ENCODE results near the gene TGM5.
A peak's percentile ranks its signal among the peaks of the same experiment; 100 is the strongest.
"Not testable (repeated sequence)": the region's sequence is repeated elsewhere in the genome, so short reads cannot be mapped to it uniquely, and the experiment has no call there.

Gene TGM5

GRCh38 chr15:43275740-43276562 is 9.2 kb upstream of the TGM5 start:
- DNase-seq (ENCODE audit: low read depth): no peak

- DNase-seq (ENCODE audit: low read depth): no peak
Measured at GRCh38 chr15:43274136-43274535, 7.4 kb upstream of the TGM5 start.

GRCh38 chr15:43273243-43273642 is 6.5 kb upstream of the TGM5 start:
- DNase-seq (ENCODE audit: low read depth): no peak

- DNase-seq (ENCODE audit: low read depth): not testable (repeated sequence)
Measured at GRCh38 chr15:43271908-43272307, 5.2 kb upstream of the TGM5 start.

GRCh38 chr15:43270676-43271306 is 4.1 kb upstream of the TGM5 start:
- no peak for DNase-seq (ENCODE audit: low read depth)

GRCh38 chr15:43270113-43270665 is 3.5 kb upstream of the TGM5 start:
- no peak for DNase-seq (ENCODE audit: low read depth)

GRCh38 chr15:43268111-43269105 is 1.7 kb upstream of the TGM5 start:
- no peak for DNase-seq (ENCODE audit: low read depth)

GRCh38 chr15:43267439-43267838 is 711 bp upstream of the TGM5 start:
- DNase-seq (ENCODE audit: low read depth): no peak

- DNase-seq (ENCODE audit: low read depth): no peak
Measured at GRCh38 chr15:43266386-43266785, 342 bp downstream of the TGM5 start.

- DNase-seq (ENCODE audit: low read depth): no peak
Measured at GRCh38 chr15:43260011-43260615, 6.6 kb downstream of the TGM5 start.

- DNase-seq (ENCODE audit: low read depth): no peak
Measured at GRCh38 chr15:43258781-43259180, 7.9 kb downstream of the TGM5 start.

- no peak for DNase-seq (ENCODE audit: low read depth)
Measured at GRCh38 chr15:43256341-43256740, 10.4 kb downstream of the TGM5 start.

GRCh38 chr15:43255376-43255775 is 11.4 kb downstream of the TGM5 start:
- no peak for DNase-seq (ENCODE audit: low read depth)

- DNase-seq (ENCODE audit: low read depth): peak; percentile 27
Measured at GRCh38 chr15:43253431-43254403, 13.0 kb downstream of the TGM5 start.

- DNase-seq (ENCODE audit: low read depth): no peak
Measured at GRCh38 chr15:43251871-43252250, 14.9 kb downstream of the TGM5 start.

GRCh38 chr15:43251185-43251870 is 15.4 kb downstream of the TGM5 start:
- DNase-seq (ENCODE audit: low read depth): no peak

- DNase-seq (ENCODE audit: low read depth): no peak
Measured at GRCh38 chr15:43250785-43251184, 15.9 kb downstream of the TGM5 start.

GRCh38 chr15:43249699-43250203 is 17.0 kb downstream of the TGM5 start:
- peak; percentile 84 for DNase-seq (ENCODE audit: low read depth)

GRCh38 chr15:43249236-43249635 is 17.5 kb downstream of the TGM5 start:
- no peak for DNase-seq (ENCODE audit: low read depth)
